Lower leg skin (tissue), 4 donors: ENCODE results near the gene PAXX. TPM values are rescaled to one million over a fixed set of nuclear protein-coding genes. Genes with fewer than 3 reads are reported as not detected.
A peak's percentile ranks its signal among the peaks of the same experiment; 100 is the strongest.
"Not testable (repeated sequence)": the region's sequence is repeated elsewhere in the genome, so short reads cannot be mapped to it uniquely, and the experiment has no call there.

Experiments used
- DNase-seq, 2 donors: peaks; one replicate each; pipeline ENCODE4 v3.0.0-alpha.2; 2019; ENCODE audit warnings: low spot score in 2 of 2
- H3K4me3 ChIP-seq: fragments of 200-600 bp; sonication (generic); 2 replicates; pipeline ENCODE4 v1.5.1; 2017; ENCODE audit warnings: mild to moderate bottlenecking, low read depth; ENCODE audit not compliant: poor library complexity, severe bottlenecking
- CTCF ChIP-seq, 3 donors: fragments of 450-650 bp; IDR thresholded peaks; one replicate each; pipeline ENCODE4 v1.5.1; 2016; ENCODE audit warnings: antibody characterized with exemption in 3 of 3, mild to moderate bottlenecking in 3 of 3, moderate library complexity in 2 of 3
- POLR2A ChIP-seq, 2 donors: fragments of 450-650 bp; IDR thresholded peaks; one replicate each; pipeline ENCODE4 v1.6.1; 2016 to 2017; ENCODE audit warnings: antibody characterized with exemption in 2 of 2, mild to moderate bottlenecking in 1 of 2, moderate library complexity in 1 of 2
- whole genome bisulfite sequencing, 2 donors: methylation state at CpG; one replicate each; pipeline ENCODE4 v1.1.5; 2018; 5-methylcytosine and 5-hydroxymethylcytosine counted together
- intact Hi-C: fragments of 100-400 bp; cut with DNase I; formaldehyde crosslinking; loops from one replicate; pipeline ENCODE4 v1.15.0; 2023; ENCODE audit warnings: low total_unique reads
- total RNA-seq, 4 donors: library from RNA; depleted of rRNA; stranded (reverse); fragments of >200 nt; gene quantifications; one replicate each; pipeline ENCODE4 v1.1.0, GENCODE V29; 2016

PAXX gene
- total RNA-seq, 4 donors from 2014 or later: 38.7 to 75.8 (median 58.2) TPM

- intact Hi-C loops: loop anchor here (5.0 kb wide), 1 partner anchor 250 kb away; no protein-coding TSS in a partner anchor
- no peak for TF ChIP-seq CTCF (IDR thresholded peaks at IDR 0.05)
- no peak for TF ChIP-seq POLR2A (IDR thresholded peaks at IDR 0.05)
- 58 to 60% methylated on average over 15 of the region's 16 CpGs for WGBS, 2 donors
- H3K4me3 ChIP-seq: no peak within 1 kb of the TSS
- DNase-seq: no peak
These were observed 39.9 kb downstream of the PAXX start, which contains the start of gene FUT7 for GRCh38 chr9:137031904-137032640. TSS of gene FUT7 (minus strand) at chr9:137032088. CDS start at chr9:137031991, 97 bp downstream.

DNA sequence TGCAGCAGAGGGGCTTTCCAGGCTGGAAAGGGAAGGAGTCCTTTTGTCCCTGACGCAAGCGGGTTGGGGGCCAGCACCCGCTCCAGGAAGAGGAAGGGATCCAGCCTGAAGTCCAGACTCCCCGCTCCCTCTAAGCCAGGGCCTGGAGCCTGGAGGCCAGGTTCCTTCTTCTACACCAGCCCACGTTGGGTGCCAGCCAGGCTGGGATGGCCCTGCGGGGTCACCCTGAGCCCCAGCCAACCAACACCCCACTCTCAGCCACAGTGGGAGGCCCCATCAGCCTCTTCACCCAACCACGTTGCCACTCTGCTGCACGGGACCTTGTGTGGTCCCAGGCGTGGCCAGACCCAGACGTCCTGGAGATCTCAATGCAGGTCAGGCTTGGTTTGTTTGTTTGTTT, 40.6 kb downstream of the PAXX start:
- WGBS, 2 donors: 71 to 83% methylated on average over 10 of the region's 10 CpGs
- TF ChIP-seq CTCF (IDR thresholded peaks at IDR 0.05) (no peak), POLR2A (IDR thresholded peaks at IDR 0.05) (no peak)
- no peak for DNase-seq
- no peak overlapping the region for H3K4me3 ChIP-seq
- intact Hi-C loops: loop anchor here (5.0 kb wide), 1 partner anchor 251 kb away; no protein-coding TSS in a partner anchor

- intact Hi-C loops: loop anchor here (5.0 kb wide), 1 partner anchor 251 kb away; no protein-coding TSS in a partner anchor
These were observed 41.3 kb downstream of the PAXX start for GRCh38 chr9:137033481-137033880.

GRCh38 chr9:137034039-137034708, 42.0 kb downstream of the PAXX start:
- 20 to 33% methylated on average over 12 of the region's 15 CpGs for WGBS, 2 donors
- intact Hi-C loops: loop anchor here (5.0 kb wide), 1 partner anchor 252 kb away; no protein-coding TSS in a partner anchor
- no peak for DNase-seq
- TF ChIP-seq POLR2A (IDR thresholded peaks at IDR 0.05) (no peak), CTCF (IDR thresholded peaks at IDR 0.05) (no peak)
- no peak overlapping the region for H3K4me3 ChIP-seq

More at GRCh38 chr9:137033481-137033880, 41.3 kb downstream of the PAXX start:
- H3K4me3 ChIP-seq, DNase-seq: not testable (repeated sequence)
- WGBS, 2 donors: 87 to 90% methylated on average over 5 of the region's 5 CpGs

- H3K4me3 ChIP-seq: no peak overlapping the region
- DNase-seq: peak; percentile 68 to 96
- intact Hi-C loops: loop anchor here (5.0 kb wide), 1 partner anchor 253 kb away; no protein-coding TSS in a partner anchor
- 11 to 19% methylated on average over 16 to 19 of the region's 24 CpGs for WGBS, 2 donors
- TF ChIP-seq POLR2A (IDR thresholded peaks at IDR 0.05): no peak
- TF ChIP-seq CTCF (IDR thresholded peaks at IDR 0.05): peak in 1 of 3 donors; percentile 79
These were observed 42.7 kb downstream of the PAXX start for GRCh38 chr9:137034709-137035506.
